PC-9 (cell line): Measurements from ENCODE around the gene MKNK2. TPM values are rescaled to one million over a fixed set of nuclear protein-coding genes. Genes with fewer than 3 reads are reported as not detected.

Experiments used
- BruUV-seq: library from RNA; stranded (reverse); fragments of 400-500 nt; replicated peaks from 2 replicates; lab custom pipeline; 2021; lab: Mats Ljungman, UMichigan
- CTCF ChIA-PET: fragments of 300-600 bp; sonication (Branson Sonifier 250); formaldehyde crosslinking; loops from one replicate; lab custom pipeline; 2022; ENCODE audit warnings: antibody characterized with exemption; lab: Charles Lee
- POLR2A ChIA-PET: fragments of 300-600 bp; sonication (Branson Sonifier 250); formaldehyde crosslinking; loops from one replicate; lab custom pipeline; 2022; ENCODE audit warnings: antibody characterized with exemption; ENCODE audit not compliant: unreplicated experiment; lab: Charles Lee
- DNase-seq, 2 experiments: peaks; one replicate each; pipeline versions ENCODE4 v3.0.0 to v3.0.0-alpha.2; 2015 to 2022; ENCODE audit warnings: mixed read lengths in 1 of 2
- H2AFZ ChIP-seq: fragments of 200-600 bp; sonication (generic); 2 replicates; pipeline ENCODE4 v1.8.1; 2017; ENCODE audit warnings: antibody characterized with exemption
- H3F3A ChIP-seq: fragments of 200-600 bp; sonication (generic); 2 replicates; pipeline ENCODE4 v1.8.1; 2017; ENCODE audit warnings: antibody characterized with exemption, mild to moderate bottlenecking, low read depth; ENCODE audit not compliant: insufficient read depth
- H3K27ac ChIP-seq: fragments of 200-600 bp; sonication (generic); 2 replicates; pipeline ENCODE4 v1.6.1; 2016; ENCODE audit warnings: mixed run types
- H3K27me3 ChIP-seq: fragments of 200-600 bp; sonication (generic); 2 replicates; pipeline ENCODE4 v1.6.1; 2016; ENCODE audit warnings: low read depth, mixed run types; ENCODE audit not compliant: insufficient read depth
- H3K36me3 ChIP-seq: fragments of 200-600 bp; sonication (generic); 2 replicates; pipeline ENCODE4 v1.6.1; 2016; ENCODE audit warnings: low read depth, mixed run types
- H3K4me1 ChIP-seq: fragments of 200-600 bp; sonication (generic); replicated peaks from 2 replicates; pipeline ENCODE4 v1.6.1; 2016; ENCODE audit warnings: mixed run types; ENCODE audit not compliant: insufficient read depth
- H3K4me2 ChIP-seq: fragments of 200-600 bp; sonication (generic); 2 replicates; pipeline ENCODE4 v1.6.1; 2017; ENCODE audit warnings: mixed run types
- H3K4me3 ChIP-seq: fragments of 200-600 bp; sonication (generic); 2 replicates; pipeline ENCODE4 v1.6.1; 2016; ENCODE audit warnings: mixed run types
- H3K79me2 ChIP-seq: fragments of 200-600 bp; sonication (generic); 2 replicates; pipeline ENCODE4 v1.6.1; 2017; ENCODE audit warnings: low read depth, mixed run types
- H3K9me2 ChIP-seq: fragments of 200-600 bp; sonication (generic); 2 replicates; pipeline ENCODE4 v1.8.1; 2017; ENCODE audit warnings: mild to moderate bottlenecking; ENCODE audit not compliant: insufficient read depth
- H3K9me3 ChIP-seq: fragments of 200-600 bp; sonication (generic); 2 replicates; pipeline ENCODE4 v1.8.1; 2016; ENCODE audit warnings: low read depth; ENCODE audit not compliant: insufficient read depth
- H4K20me1 ChIP-seq: fragments of 200-600 bp; sonication (generic); 2 replicates; pipeline ENCODE4 v1.8.1; 2017; ENCODE audit not compliant: insufficient read depth
- CTCF ChIP-seq: fragments of 200-600 bp; sonication (generic); conservative IDR thresholded peaks from 2 replicates; pipeline ENCODE4 v1.6.1; 2017; ENCODE audit warnings: mixed run types, antibody characterized with exemption, mild to moderate bottlenecking, moderate library complexity
- EZH2 ChIP-seq: fragments of 200-600 bp; sonication (generic); IDR thresholded peaks from 2 replicates; pipeline ENCODE4 v1.8.0; 2017; ENCODE audit warnings: antibody characterized with exemption, low read depth
- intact Hi-C: fragments of 100-400 bp; cut with micrococcal nuclease; formaldehyde crosslinking; loops from one replicate; pipeline ENCODE4 v1.10.0; 2022; ENCODE audit not compliant: unreplicated experiment
- total RNA-seq: library from RNA; stranded (reverse); gene quantifications from 2 replicates; pipeline ENCODE4 v1.2.3, GENCODE V29; 2021

MKNK2 gene
- total RNA-seq, 1 experiment from 2014 or later = 132 TPM

GRCh38 chr19:2099054-2099501, 48.0 kb upstream of the MKNK2 start:
- peaks cover 7% of the 10 kb centered on the region; the same call in 1 of the 2 replicates for H3K79me2 ChIP-seq
- H4K20me1 ChIP-seq = no peaks in the 10 kb centered on the region
- H3K36me3 ChIP-seq = no peaks in the 10 kb centered on the region
- H3K4me2 ChIP-seq = no peak overlapping the region
- BruUV-seq = no TSS peak
- no peak for DNase-seq
- H3K9me2 ChIP-seq = no peaks in the 10 kb centered on the region
- intact Hi-C loops = loop anchor here (10.0 kb wide), 1 partner anchor 56 kb away; the partner anchor contains the start of gene AP3D1
- no peaks in the 10 kb centered on the region for H3K27me3 ChIP-seq
- H3K4me3 ChIP-seq = no peak overlapping the region
- ChIA-PET POLR2A (no interaction called here), CTCF (no interaction called here)
- no peaks in the 10 kb centered on the region for H3F3A ChIP-seq
- no peak for TF ChIP-seq CTCF
- TF ChIP-seq EZH2 = no peak
- H3K9me3 ChIP-seq = no peaks in the 10 kb centered on the region
- no peaks in the 10 kb centered on the region for H3K4me1 ChIP-seq
- H2AFZ ChIP-seq = no peak overlapping the region
- H3K27ac ChIP-seq = no peak overlapping the region

- Histone ChIP-seq H3K4me1 (no peaks in the 10 kb centered on the region), H3K4me2 (0 out of 2 replicates have a peak overlapping the region, but pooled peaks have one; percentile 91), H3K27me3 (no peaks in the 10 kb centered on the region), H3K9me3 (no peaks in the 10 kb centered on the region), H3K79me2 (peaks cover 7% of the 10 kb centered on the region; the same call in 1 of the 2 replicates), H3F3A (no peaks in the 10 kb centered on the region), H3K9me2 (no peaks in the 10 kb centered on the region), H2AFZ (no peak overlapping the region), H4K20me1 (no peaks in the 10 kb centered on the region), H3K36me3 (no peaks in the 10 kb centered on the region), H3K4me3 (no peak overlapping the region), H3K27ac (no peak overlapping the region)
- BruUV-seq = no TSS peak
- DNase-seq = no peak
- ChIA-PET POLR2A (no interaction called here), CTCF (no interaction called here)
- TF ChIP-seq EZH2 = no peak
- no peak for TF ChIP-seq CTCF
- intact Hi-C loops = loop anchor here (10.0 kb wide), 1 partner anchor 57 kb away; the partner anchor contains the start of gene AP3D1
Observed at GRCh38 chr19:2097886-2098327, 46.9 kb upstream of the MKNK2 start.

- Histone ChIP-seq H3K9me3 (no peaks in the 10 kb centered on the region), H4K20me1 (no peaks in the 10 kb centered on the region), H2AFZ (no peak overlapping the region), H3F3A (no peaks in the 10 kb centered on the region), H3K27ac (no peak overlapping the region), H3K4me1 (no peaks in the 10 kb centered on the region), H3K4me3 (peak overlapping the region; percentile 54; the same call in 1 of the 2 replicates), H3K27me3 (no peaks in the 10 kb centered on the region), H3K4me2 (peak overlapping the region; percentile 91), H3K36me3 (no peaks in the 10 kb centered on the region), H3K9me2 (no peaks in the 10 kb centered on the region), H3K79me2 (peaks cover 7% of the 10 kb centered on the region; the same call in 1 of the 2 replicates)
- intact Hi-C loops = loop anchor here (10.0 kb wide), 1 partner anchor 57 kb away; the partner anchor contains the start of gene AP3D1
- DNase-seq = no peak
- POLR2A ChIA-PET = interaction anchor here (0.7 kb wide), 2 partner anchors 54 to 497 kb away, joined by 3 to 5 read pairs; partner anchors contain the start of gene AP3D1
- CTCF ChIA-PET = interaction anchor here (0.6 kb wide), 1 partner anchor 81 kb away, joined by 3 read pairs; no protein-coding TSS in a partner anchor
- BruUV-seq = no TSS peak
- no peak; the same call in 1 of the 2 replicates for TF ChIP-seq CTCF
- TF ChIP-seq EZH2 = no peak
Observed at GRCh38 chr19:2097203-2097885, 46.3 kb upstream of the MKNK2 start.
